Colonic mucosa (tissue), 4 donors: ENCODE measurements around the gene WDR33. TPM values are rescaled to one million over a fixed set of nuclear protein-coding genes. Genes with fewer than 3 reads are reported as not detected.
"Not testable (repeated sequence)": the region's sequence is repeated elsewhere in the genome, so short reads cannot be mapped to it uniquely, and the experiment has no call there.

Experiments used
- DNase-seq: peaks from one replicate; pipeline ENCODE4 v3.0.0-alpha.2; 2020
- H3K27ac ChIP-seq: fragments of 200-600 bp; one replicate; pipeline ENCODE4 v1.8.0; 2021
- H3K27me3 ChIP-seq: fragments of 200-600 bp; one replicate; pipeline ENCODE4 v1.8.0; 2021
- H3K36me3 ChIP-seq: fragments of 200-600 bp; one replicate; pipeline ENCODE4 v1.8.0; 2021
- H3K4me1 ChIP-seq: fragments of 200-600 bp; one replicate; pipeline ENCODE4 v1.8.0; 2021; ENCODE audit warnings: mild to moderate bottlenecking
- H3K4me3 ChIP-seq: fragments of 200-600 bp; one replicate; pipeline ENCODE4 v1.8.0; 2021
- H3K9ac ChIP-seq, 2 donors: one replicate each; pipeline ENCODE4 v1.7.0; 2013; ENCODE audit warnings: control low read depth in 2 of 2, low read depth in 2 of 2, low read length in 2 of 2
- H3K9me3 ChIP-seq: fragments of 200-600 bp; one replicate; pipeline ENCODE4 v1.8.0; 2021
- intact Hi-C: fragments of 100-400 bp; cut with DNase I; formaldehyde crosslinking; loops from one replicate; pipeline ENCODE4 v1.14.1; 2022
- total RNA-seq, 2 donors: library from RNA; stranded (reverse); fragmentation: NEBNext Ultra II Directional in 1 of 2; extraction: Animal tissue kit (Norgen Biotek cat#: 25700) in 1 of 2; gene quantifications; one replicate each; pipeline ENCODE4 v1.2.1, GENCODE V29; 2021
- TF ChIP-seq, protein P1 (sequence below): fragments of 200-600 bp; IDR thresholded peaks from one replicate; pipeline ENCODE4 v1.8.0; 2022; ENCODE audit warnings: antibody characterized with exemption, mild to moderate bottlenecking
- donor health status: healthy.
- donor health status: DM: no; HTN: no; CAD: no.
- donor health status: DM: no; HTN: no; CAD: no.

Gene WDR33
- total RNA-seq, 2 donors from 2014 or later, result 48.1 to 59.4 TPM

DNA sequence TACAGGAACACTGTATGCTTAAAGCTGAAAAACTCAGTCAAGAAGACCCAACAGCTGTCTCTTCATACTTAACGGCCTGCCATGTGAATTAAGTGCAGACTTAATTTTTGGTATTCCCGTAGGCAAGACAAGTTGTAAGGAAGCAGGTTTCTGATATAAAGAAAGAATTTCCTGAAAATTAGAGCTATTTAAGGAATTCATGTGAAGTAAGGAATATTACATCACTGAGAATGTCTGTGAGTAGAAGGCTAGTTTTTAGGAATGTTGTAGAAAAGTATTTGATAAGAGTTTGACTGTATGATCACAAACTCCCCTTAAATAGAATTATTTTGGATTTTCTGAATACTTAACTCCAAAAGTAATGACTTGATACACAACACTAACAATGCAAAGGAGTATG, 51.0 kb downstream of the WDR33 start:
- Histone ChIP-seq H3K4me3 (no peak overlapping the region), H3K36me3 (no peaks in the 10 kb centered on the region), H3K9ac (no peak overlapping the region), H3K27ac (no peak overlapping the region), H3K27me3 (no peaks in the 10 kb centered on the region), H3K4me1 (no peaks in the 10 kb centered on the region), H3K9me3 (no peaks in the 10 kb centered on the region)
- TF ChIP-seq, protein P1, sequence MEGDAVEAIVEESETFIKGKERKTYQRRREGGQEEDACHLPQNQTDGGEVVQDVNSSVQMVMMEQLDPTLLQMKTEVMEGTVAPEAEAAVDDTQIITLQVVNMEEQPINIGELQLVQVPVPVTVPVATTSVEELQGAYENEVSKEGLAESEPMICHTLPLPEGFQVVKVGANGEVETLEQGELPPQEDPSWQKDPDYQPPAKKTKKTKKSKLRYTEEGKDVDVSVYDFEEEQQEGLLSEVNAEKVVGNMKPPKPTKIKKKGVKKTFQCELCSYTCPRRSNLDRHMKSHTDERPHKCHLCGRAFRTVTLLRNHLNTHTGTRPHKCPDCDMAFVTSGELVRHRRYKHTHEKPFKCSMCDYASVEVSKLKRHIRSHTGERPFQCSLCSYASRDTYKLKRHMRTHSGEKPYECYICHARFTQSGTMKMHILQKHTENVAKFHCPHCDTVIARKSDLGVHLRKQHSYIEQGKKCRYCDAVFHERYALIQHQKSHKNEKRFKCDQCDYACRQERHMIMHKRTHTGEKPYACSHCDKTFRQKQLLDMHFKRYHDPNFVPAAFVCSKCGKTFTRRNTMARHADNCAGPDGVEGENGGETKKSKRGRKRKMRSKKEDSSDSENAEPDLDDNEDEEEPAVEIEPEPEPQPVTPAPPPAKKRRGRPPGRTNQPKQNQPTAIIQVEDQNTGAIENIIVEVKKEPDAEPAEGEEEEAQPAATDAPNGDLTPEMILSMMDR, result no peak
- intact Hi-C loops, result no loop called here
- no peak for DNase-seq

DNA sequence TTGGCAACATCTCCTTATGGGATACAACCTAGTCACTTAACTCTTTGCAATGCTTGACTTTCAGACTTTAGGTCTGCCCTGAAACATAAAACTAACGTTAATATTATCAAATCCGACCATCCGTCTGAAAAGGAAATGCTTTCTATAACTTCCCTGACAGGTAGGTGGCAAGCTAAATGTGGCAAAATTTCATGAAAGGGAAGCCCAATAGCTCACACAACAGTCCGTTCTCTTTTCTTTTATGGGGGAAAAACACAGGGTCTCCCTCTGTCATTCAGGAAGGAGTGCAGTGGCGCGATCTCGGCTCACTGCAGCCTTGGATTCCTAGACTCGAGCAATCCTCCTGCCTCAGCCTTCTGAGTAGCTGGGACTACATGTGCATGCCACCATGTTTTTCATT, 56.8 kb downstream of the WDR33 start:
- Histone ChIP-seq H3K4me3 (no peak overlapping the region), H3K27ac (no peak overlapping the region), H3K4me1 (no peaks in the 10 kb centered on the region), H3K9ac (no peak overlapping the region), H3K27me3 (no peaks in the 10 kb centered on the region), H3K36me3 (no peaks in the 10 kb centered on the region), H3K9me3 (no peaks in the 10 kb centered on the region)
- intact Hi-C loops, result no loop called here
- DNase-seq, result no peak
- TF ChIP-seq, protein P1, result no peak

DNA sequence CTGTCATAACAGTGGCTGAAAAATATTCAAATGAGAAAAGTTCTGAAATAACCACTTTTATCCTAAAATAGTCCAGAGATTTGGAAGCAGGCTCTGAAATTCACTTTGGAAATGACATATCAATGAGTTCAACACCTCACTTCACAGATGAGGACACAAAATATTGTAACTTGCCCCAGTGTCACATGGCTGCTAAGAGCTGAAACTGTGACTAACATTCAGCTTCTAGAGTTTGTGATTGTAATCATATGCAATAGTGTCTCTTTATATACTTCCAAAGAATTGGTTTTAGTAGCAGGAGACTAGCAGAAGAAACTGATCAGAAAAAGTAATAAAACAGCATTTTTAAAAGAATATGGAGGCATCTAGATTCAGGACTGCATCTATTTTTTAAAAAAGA, 57.6 kb downstream of the WDR33 start:
- Histone ChIP-seq H3K9ac (no peak overlapping the region), H3K4me3 (no peak overlapping the region), H3K36me3 (no peaks in the 10 kb centered on the region), H3K27me3 (no peaks in the 10 kb centered on the region), H3K9me3 (no peaks in the 10 kb centered on the region), H3K27ac (no peak overlapping the region), H3K4me1 (no peaks in the 10 kb centered on the region)
- TF ChIP-seq, protein P1, result no peak
- DNase-seq, result no peak
- intact Hi-C loops, result no loop called here

- DNase-seq, H3K27me3 ChIP-seq, H3K36me3 ChIP-seq, H3K4me3 ChIP-seq, intact Hi-C loops, H3K27ac ChIP-seq, H3K4me1 ChIP-seq, H3K9me3 ChIP-seq, H3K9ac ChIP-seq: not testable (repeated sequence)
Observed at GRCh38 chr2:127749537-127749936, 61.4 kb downstream of the WDR33 start.

DNA sequence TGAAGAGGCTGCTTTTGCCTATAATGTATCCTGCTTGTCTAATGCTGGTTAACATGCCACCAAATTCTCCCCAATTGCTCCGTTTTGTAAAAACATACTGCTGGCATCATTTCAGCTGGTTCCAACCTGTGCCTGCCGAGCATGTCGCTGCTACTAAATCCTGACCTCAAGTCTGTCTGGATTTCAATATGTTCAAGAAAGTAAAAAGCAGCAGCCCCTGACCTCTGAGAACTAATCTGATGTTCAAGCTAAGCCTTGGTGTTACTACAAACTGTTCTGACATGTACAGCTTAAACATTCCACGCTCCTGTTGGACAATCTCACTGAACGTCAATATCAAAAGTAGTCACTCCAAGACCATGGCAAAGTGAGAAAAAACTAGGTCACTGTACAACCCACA, 63.4 kb downstream of the WDR33 start:
- Histone ChIP-seq H3K4me1 (no peaks in the 10 kb centered on the region), H3K9ac (no peak overlapping the region), H3K4me3 (no peak overlapping the region), H3K27me3 (no peaks in the 10 kb centered on the region), H3K9me3 (no peaks in the 10 kb centered on the region), H3K36me3 (no peaks in the 10 kb centered on the region), H3K27ac (no peak overlapping the region)
- TF ChIP-seq, protein P1, result no peak
- intact Hi-C loops, result no loop called here
- DNase-seq, result no peak

GRCh38 chr2:127743477-127744026, 67.4 kb downstream of the WDR33 start:
- H3K36me3 ChIP-seq, result no peaks in the 10 kb centered on the region
- H3K4me3 ChIP-seq, result no peak overlapping the region
- H3K27ac ChIP-seq, result no peak overlapping the region
- no peaks in the 10 kb centered on the region for H3K9me3 ChIP-seq
- H3K9ac ChIP-seq, result no peak overlapping the region
- DNase-seq, result no peak
- H3K4me1 ChIP-seq, result no peaks in the 10 kb centered on the region
- intact Hi-C loops, result no loop called here
- H3K27me3 ChIP-seq, result no peaks in the 10 kb centered on the region
- TF ChIP-seq, protein P1, result no peak
